K562 (cell line): ENCODE data around the gene UQCR11. TPM values are rescaled to one million over a fixed set of nuclear protein-coding genes. Genes with fewer than 3 reads are reported as not detected.

Experiments
- ATAC-seq: fragments of 200-7000 bp; cut with Tn5 transposase; 3 replicates; pipeline ENCODE4 v1.9.1; 2020; ENCODE audit warnings: moderate library complexity
- BruUV-seq: library from RNA; stranded (reverse); fragments of 400-500 nt; replicated peaks from 2 replicates; lab custom pipeline; 2021; lab: Mats Ljungman, UMichigan
- CTCF ChIA-PET: fragments of 300-600 bp; formaldehyde crosslinking; extraction: SDS; loops from one replicate; lab custom pipeline; 2021; ENCODE audit warnings: low intra/inter-chr PET ratio; lab: Yijun Ruan, JAX
- POLR2A ChIA-PET: fragments of 300-600, 350-650 bp; sonication (Branson Sonifier 250); formaldehyde crosslinking; extraction: SDS; loops from one replicate; lab custom pipeline; 2021; ENCODE audit warnings: antibody characterized with exemption, inconsistent platforms; lab: Yijun Ruan, JAX
- DNase-seq, 4 experiments: peaks; one replicate each; pipeline versions ENCODE4 v3.0.0 to v3.0.0-alpha.2; 2011 to 2018; ENCODE audit warnings: low spot score in 3 of 4, mixed read lengths in 3 of 4; ENCODE audit errors: extremely low read depth in 1 of 4
- FAIRE-seq: peaks from 2 replicates; lab custom pipeline; 2011; peaks lifted over from hg19 to GRCh38; lab: Jason Lieb, UNC
- H2AFZ ChIP-seq: 2 replicates; pipeline ENCODE4 v1.6.0; 2011; ENCODE audit warnings: low read depth, low read length, control low read depth, inconsistent platforms
- H3K27ac ChIP-seq: fragments of 200-600 bp; 3 replicates; pipeline ENCODE4 v1.8.0; 2011; ENCODE audit warnings: low read depth, mild to moderate bottlenecking, control low read depth, inconsistent platforms, low read length, moderate library complexity, mixed read lengths; ENCODE audit errors: extremely low read depth
- H3K27me3 ChIP-seq, 2 experiments: fragments of 300-600 bp in 1 of 2; 2 replicates in 1 of 2; 3 replicates in 1 of 2; pipeline versions ENCODE4 v1.6.0 to v1.8.0; 2011; ENCODE audit warnings: inconsistent platforms in 2 of 2, low read length in 2 of 2, mild to moderate bottlenecking in 1 of 2, mixed read lengths in 1 of 2, moderate library complexity in 1 of 2; ENCODE audit not compliant: control insufficient read depth in 2 of 2, insufficient read depth in 2 of 2
- H3K36me3 ChIP-seq: fragments of 300-600 bp; 3 replicates; pipeline ENCODE4 v1.8.0; 2011; ENCODE audit warnings: mild to moderate bottlenecking, low read length, inconsistent platforms; ENCODE audit not compliant: control insufficient read depth, insufficient read depth
- H3K4me1 ChIP-seq, 2 experiments: fragments of 200-600 bp in 1 of 2; replicated peaks in 1 of 2; 2 replicates in 1 of 2; 3 replicates in 1 of 2; pipeline versions ENCODE4 v1.5.1 to v1.8.0; 2011; ENCODE audit warnings: inconsistent platforms in 2 of 2, low read length in 2 of 2, mild to moderate bottlenecking in 1 of 2, mixed read lengths in 1 of 2, moderate library complexity in 1 of 2; ENCODE audit not compliant: control insufficient read depth in 2 of 2, insufficient read depth in 2 of 2
- H3K4me2 ChIP-seq: 2 replicates; pipeline ENCODE4 v1.6.1; 2011; ENCODE audit warnings: low read length, control low read depth, inconsistent platforms, mixed read lengths; ENCODE audit not compliant: insufficient read depth
- H3K4me3 ChIP-seq: fragments of 200-600 bp; sonication (generic), shearing (Covaris generic); 2 replicates; pipeline ENCODE4 v1.5.1; 2016; ENCODE audit warnings: control low read depth, inconsistent platforms
- H3K79me2 ChIP-seq: fragments of 200-600 bp; 3 replicates; pipeline ENCODE4 v1.8.0; 2011; ENCODE audit warnings: low read length, inconsistent platforms; ENCODE audit not compliant: control insufficient read depth, insufficient read depth
- H3K9ac ChIP-seq, 2 experiments: 2 replicates each; pipeline versions ENCODE4 v1.6.0 to v1.6.1; 2011; ENCODE audit warnings: low read depth in 2 of 2, low read length in 2 of 2, control low read depth in 1 of 2, inconsistent platforms in 1 of 2, mild to moderate bottlenecking in 1 of 2, mixed read lengths in 1 of 2; ENCODE audit not compliant: insufficient read depth in 1 of 2
- H3K9me1 ChIP-seq: one replicate; pipeline ENCODE4 v1.6.0; 2011; ENCODE audit warnings: inconsistent platforms, mild to moderate bottlenecking, low read length, moderate library complexity; ENCODE audit not compliant: control insufficient read depth, insufficient read depth
- H3K9me3 ChIP-seq: replicated peaks from 2 replicates; pipeline ENCODE4 v1.5.1; 2011; ENCODE audit warnings: low read depth, low read length, inconsistent platforms; ENCODE audit not compliant: control insufficient read depth, insufficient read depth
- H4K20me1 ChIP-seq: replicated peaks from 2 replicates; pipeline ENCODE4 v1.6.1; 2011; ENCODE audit warnings: low read length, inconsistent platforms, mixed read lengths; ENCODE audit not compliant: control insufficient read depth, insufficient read depth
- CCNT2 ChIP-seq: IDR thresholded peaks from 2 replicates; pipeline ENCODE4 v1.6.1; 2011; ENCODE audit warnings: borderline replicate concordance, low read depth, mild to moderate bottlenecking, moderate library complexity, mixed read lengths, low read length; ENCODE audit not compliant: insufficient read length; ENCODE audit errors: extremely low read depth
- L3MBTL2 ChIP-seq: fragments of 450-650 bp; IDR thresholded peaks from 2 replicates; pipeline ENCODE4 v1.6.1; 2016; ENCODE audit warnings: mild to moderate bottlenecking, moderate library complexity
- PHB2 ChIP-seq: fragments of 450-650 bp; IDR thresholded peaks from 2 replicates; pipeline ENCODE4 v1.6.1; 2017; ENCODE audit warnings: low read depth
- POLR2AphosphoS5 ChIP-seq: IDR thresholded peaks from 2 replicates; pipeline ENCODE4 v1.6.1; 2011; ENCODE audit warnings: mild to moderate bottlenecking, low read depth, low read length, moderate library complexity; ENCODE audit not compliant: control insufficient read depth, insufficient read depth
- PTRF ChIP-seq: fragments of 450-650 bp; IDR thresholded peaks from 2 replicates; pipeline ENCODE4 v1.6.1; 2016; ENCODE audit warnings: mild to moderate bottlenecking, missing genetic modification characterization, missing compliant biosample characterization
- RBM25 ChIP-seq: fragments of 200-400 bp; formaldehyde crosslinking; IDR thresholded peaks from 2 replicates; pipeline ENCODE4 v1.6.1; 2018; ENCODE audit warnings: low read length, low read depth, moderate library complexity; ENCODE audit not compliant: severe bottlenecking
- ZNF324 ChIP-seq: fragments of 250-450 bp; sonication (Bioruptor Pico); IDR thresholded peaks from 2 replicates; pipeline ENCODE4 v1.4.0; 2020; ENCODE audit warnings: mild to moderate bottlenecking
- WGBS: fragments of 100-300 bp; shearing (Covaris generic); methylation state at CpG from one replicate; pipeline ENCODE4 v1.1.6; 2016; ENCODE audit warnings: low coverage, mixed read lengths; ENCODE audit not compliant: insufficient coverage; ENCODE audit errors: missing lambda C conversion rate; 5-methylcytosine and 5-hydroxymethylcytosine counted together
- in situ Hi-C: fragments of 300-500 bp; cut with MboI; formaldehyde crosslinking; loops from 4 replicates; pipeline ENCODE4 v1.15.0; 2018; ENCODE audit warnings: inconsistent platforms, mixed read lengths
- intact Hi-C: fragments of 100-400 bp; cut with micrococcal nuclease; formaldehyde crosslinking; loops from 2 replicates; pipeline ENCODE4 v1.14.2; 2022
- polyA plus RNA-seq, 8 experiments: library from polyadenylated mRNA; depleted of rRNA in 4 of 8; stranded (reverse) in 5 of 8; unstranded in 3 of 8; fragments of >200 nt; fragmentation: Nextera tagmentation in 2 of 8; fragmentation: Illumina TruSeq in 1 of 8; extraction: Ambion mirVana in 2 of 8; extraction: Trizol in 1 of 8; gene quantifications; 2 replicates each; pipeline versions ENCODE4 v1.2.1 to v1.2.3, GENCODE V29; 2011 to 2014; ENCODE audit warnings: inconsistent platforms in 1 of 8, missing spikeins in 1 of 8
- total RNA-seq, 7 experiments: library from RNA; depleted of rRNA in 6 of 7; stranded (reverse); fragments of >200 nt in 6 of 7; fragmentation: Illumina TruSeq in 2 of 7; extraction: Trizol in 2 of 7; gene quantifications; 2 replicates each; pipeline versions ENCODE4 v1.2.1 to v1.2.3, GENCODE V29; 2011 to 2021; ENCODE audit warnings: low replicate concordance in 1 of 7
- TF ChIP-seq, protein P1 (sequence below): sonication (generic); formaldehyde crosslinking; IDR thresholded peaks from 2 replicates; pipeline ENCODE4 v1.8.1; 2023; ENCODE audit warnings: mild to moderate bottlenecking, missing genetic modification reagents
- TF ChIP-seq, protein P2 (sequence below): fragments of 200-600 bp; sonication (generic); IDR thresholded peaks from one replicate; pipeline ENCODE4 v1.6.1; 2012; ENCODE audit warnings: mild to moderate bottlenecking, low read depth, low read length, inconsistent platforms

UQCR11 gene
- total and polyA plus RNA-seq, 9 of the 15 experiments (the other 6 are each of a cell fraction or from before 2014, with no cell fraction given) = 57.6 to 394 (median 259) TPM

- CTCF ChIA-PET = no interaction called here
- no peak overlapping the region; a peak in 1 of 4 replicates for H3K9ac ChIP-seq
- TF ChIP-seq CCNT2 = no peak
- no peak for TF ChIP-seq L3MBTL2
- no peak for TF ChIP-seq PTRF (tag)
- TF ChIP-seq RBM25 = no peak
- TF ChIP-seq ZNF324 = no peak
- TF ChIP-seq PHB2 = no peak
- TF ChIP-seq POLR2AphosphoS5 = no peak
- TF ChIP-seq, protein P1, sequence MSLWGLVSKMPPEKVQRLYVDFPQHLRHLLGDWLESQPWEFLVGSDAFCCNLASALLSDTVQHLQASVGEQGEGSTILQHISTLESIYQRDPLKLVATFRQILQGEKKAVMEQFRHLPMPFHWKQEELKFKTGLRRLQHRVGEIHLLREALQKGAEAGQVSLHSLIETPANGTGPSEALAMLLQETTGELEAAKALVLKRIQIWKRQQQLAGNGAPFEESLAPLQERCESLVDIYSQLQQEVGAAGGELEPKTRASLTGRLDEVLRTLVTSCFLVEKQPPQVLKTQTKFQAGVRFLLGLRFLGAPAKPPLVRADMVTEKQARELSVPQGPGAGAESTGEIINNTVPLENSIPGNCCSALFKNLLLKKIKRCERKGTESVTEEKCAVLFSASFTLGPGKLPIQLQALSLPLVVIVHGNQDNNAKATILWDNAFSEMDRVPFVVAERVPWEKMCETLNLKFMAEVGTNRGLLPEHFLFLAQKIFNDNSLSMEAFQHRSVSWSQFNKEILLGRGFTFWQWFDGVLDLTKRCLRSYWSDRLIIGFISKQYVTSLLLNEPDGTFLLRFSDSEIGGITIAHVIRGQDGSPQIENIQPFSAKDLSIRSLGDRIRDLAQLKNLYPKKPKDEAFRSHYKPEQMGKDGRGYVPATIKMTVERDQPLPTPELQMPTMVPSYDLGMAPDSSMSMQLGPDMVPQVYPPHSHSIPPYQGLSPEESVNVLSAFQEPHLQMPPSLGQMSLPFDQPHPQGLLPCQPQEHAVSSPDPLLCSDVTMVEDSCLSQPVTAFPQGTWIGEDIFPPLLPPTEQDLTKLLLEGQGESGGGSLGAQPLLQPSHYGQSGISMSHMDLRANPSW (CRISPR knock-in tag) = no peak
- TF ChIP-seq, protein P2, sequence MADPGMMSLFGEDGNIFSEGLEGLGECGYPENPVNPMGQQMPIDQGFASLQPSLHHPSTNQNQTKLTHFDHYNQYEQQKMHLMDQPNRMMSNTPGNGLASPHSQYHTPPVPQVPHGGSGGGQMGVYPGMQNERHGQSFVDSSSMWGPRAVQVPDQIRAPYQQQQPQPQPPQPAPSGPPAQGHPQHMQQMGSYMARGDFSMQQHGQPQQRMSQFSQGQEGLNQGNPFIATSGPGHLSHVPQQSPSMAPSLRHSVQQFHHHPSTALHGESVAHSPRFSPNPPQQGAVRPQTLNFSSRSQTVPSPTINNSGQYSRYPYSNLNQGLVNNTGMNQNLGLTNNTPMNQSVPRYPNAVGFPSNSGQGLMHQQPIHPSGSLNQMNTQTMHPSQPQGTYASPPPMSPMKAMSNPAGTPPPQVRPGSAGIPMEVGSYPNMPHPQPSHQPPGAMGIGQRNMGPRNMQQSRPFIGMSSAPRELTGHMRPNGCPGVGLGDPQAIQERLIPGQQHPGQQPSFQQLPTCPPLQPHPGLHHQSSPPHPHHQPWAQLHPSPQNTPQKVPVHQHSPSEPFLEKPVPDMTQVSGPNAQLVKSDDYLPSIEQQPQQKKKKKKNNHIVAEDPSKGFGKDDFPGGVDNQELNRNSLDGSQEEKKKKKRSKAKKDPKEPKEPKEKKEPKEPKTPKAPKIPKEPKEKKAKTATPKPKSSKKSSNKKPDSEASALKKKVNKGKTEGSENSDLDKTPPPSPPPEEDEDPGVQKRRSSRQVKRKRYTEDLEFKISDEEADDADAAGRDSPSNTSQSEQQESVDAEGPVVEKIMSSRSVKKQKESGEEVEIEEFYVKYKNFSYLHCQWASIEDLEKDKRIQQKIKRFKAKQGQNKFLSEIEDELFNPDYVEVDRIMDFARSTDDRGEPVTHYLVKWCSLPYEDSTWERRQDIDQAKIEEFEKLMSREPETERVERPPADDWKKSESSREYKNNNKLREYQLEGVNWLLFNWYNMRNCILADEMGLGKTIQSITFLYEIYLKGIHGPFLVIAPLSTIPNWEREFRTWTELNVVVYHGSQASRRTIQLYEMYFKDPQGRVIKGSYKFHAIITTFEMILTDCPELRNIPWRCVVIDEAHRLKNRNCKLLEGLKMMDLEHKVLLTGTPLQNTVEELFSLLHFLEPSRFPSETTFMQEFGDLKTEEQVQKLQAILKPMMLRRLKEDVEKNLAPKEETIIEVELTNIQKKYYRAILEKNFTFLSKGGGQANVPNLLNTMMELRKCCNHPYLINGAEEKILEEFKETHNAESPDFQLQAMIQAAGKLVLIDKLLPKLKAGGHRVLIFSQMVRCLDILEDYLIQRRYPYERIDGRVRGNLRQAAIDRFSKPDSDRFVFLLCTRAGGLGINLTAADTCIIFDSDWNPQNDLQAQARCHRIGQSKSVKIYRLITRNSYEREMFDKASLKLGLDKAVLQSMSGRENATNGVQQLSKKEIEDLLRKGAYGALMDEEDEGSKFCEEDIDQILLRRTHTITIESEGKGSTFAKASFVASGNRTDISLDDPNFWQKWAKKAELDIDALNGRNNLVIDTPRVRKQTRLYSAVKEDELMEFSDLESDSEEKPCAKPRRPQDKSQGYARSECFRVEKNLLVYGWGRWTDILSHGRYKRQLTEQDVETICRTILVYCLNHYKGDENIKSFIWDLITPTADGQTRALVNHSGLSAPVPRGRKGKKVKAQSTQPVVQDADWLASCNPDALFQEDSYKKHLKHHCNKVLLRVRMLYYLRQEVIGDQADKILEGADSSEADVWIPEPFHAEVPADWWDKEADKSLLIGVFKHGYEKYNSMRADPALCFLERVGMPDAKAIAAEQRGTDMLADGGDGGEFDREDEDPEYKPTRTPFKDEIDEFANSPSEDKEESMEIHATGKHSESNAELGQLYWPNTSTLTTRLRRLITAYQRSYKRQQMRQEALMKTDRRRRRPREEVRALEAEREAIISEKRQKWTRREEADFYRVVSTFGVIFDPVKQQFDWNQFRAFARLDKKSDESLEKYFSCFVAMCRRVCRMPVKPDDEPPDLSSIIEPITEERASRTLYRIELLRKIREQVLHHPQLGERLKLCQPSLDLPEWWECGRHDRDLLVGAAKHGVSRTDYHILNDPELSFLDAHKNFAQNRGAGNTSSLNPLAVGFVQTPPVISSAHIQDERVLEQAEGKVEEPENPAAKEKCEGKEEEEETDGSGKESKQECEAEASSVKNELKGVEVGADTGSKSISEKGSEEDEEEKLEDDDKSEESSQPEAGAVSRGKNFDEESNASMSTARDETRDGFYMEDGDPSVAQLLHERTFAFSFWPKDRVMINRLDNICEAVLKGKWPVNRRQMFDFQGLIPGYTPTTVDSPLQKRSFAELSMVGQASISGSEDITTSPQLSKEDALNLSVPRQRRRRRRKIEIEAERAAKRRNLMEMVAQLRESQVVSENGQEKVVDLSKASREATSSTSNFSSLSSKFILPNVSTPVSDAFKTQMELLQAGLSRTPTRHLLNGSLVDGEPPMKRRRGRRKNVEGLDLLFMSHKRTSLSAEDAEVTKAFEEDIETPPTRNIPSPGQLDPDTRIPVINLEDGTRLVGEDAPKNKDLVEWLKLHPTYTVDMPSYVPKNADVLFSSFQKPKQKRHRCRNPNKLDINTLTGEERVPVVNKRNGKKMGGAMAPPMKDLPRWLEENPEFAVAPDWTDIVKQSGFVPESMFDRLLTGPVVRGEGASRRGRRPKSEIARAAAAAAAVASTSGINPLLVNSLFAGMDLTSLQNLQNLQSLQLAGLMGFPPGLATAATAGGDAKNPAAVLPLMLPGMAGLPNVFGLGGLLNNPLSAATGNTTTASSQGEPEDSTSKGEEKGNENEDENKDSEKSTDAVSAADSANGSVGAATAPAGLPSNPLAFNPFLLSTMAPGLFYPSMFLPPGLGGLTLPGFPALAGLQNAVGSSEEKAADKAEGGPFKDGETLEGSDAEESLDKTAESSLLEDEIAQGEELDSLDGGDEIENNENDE = no peak
Measured at GRCh38 chr19:1646149-1646548, 40.9 kb upstream of the UQCR11 start.

More at GRCh38 chr19:1646149-1646548, 40.9 kb upstream of the UQCR11 start:
- Histone ChIP-seq H4K20me1 (no peaks in the 10 kb centered on the region; the same call in 1 of the 2 replicates), H3K4me3 (no peak overlapping the region), H3K36me3 (peaks cover 92% of the 10 kb centered on the region; the same call in 2 of the 3 replicates), H3K9me1 (no peaks in the 10 kb centered on the region), H3K79me2 (peaks cover 55% of the 10 kb centered on the region), H3K27me3 (no peaks in the 10 kb centered on the region), H3K4me1 (peaks cover 0 to 69% of the 10 kb centered on the region in 2 experiments; a peak in 3 of 5 replicates), H3K4me2 (no peak overlapping the region), H3K9me3 (no peaks in the 10 kb centered on the region), H3K27ac (no peak overlapping the region), H2AFZ (no peak overlapping the region)
- BruUV-seq = no TSS peak
- FAIRE-seq (no peak), ATAC-seq (no peak), DNase-seq (no peak)
- intact Hi-C loops (no loop called here), in situ Hi-C loops (no loop called here)
- 94% methylated on average over 3 of the region's 24 CpGs for WGBS
- POLR2A ChIA-PET = no interaction called here
